Stimulated activated naive CD8-positive, alpha-beta T cell treated with anti-CD3 and anti-CD28 coated beads, Interleukin-15, Interleukin-2, amounts not matched to agents 100 ng/mL and 50 ng/mL, for 24 hours (primary cell): ENCODE measurements around the gene BAHCC1.
"Not testable (repeated sequence)": the region's sequence is repeated elsewhere in the genome, so short reads cannot be mapped to it uniquely, and the experiment has no call there.

ENCODE experiments used
- H3K27ac Mint-ChIP-seq: one replicate; pipeline ENCODE4 v1.8.0; 2021; ENCODE audit warnings: mild to moderate bottlenecking, mixed read lengths
- H3K27me3 Mint-ChIP-seq: one replicate; pipeline ENCODE4 v1.8.0; 2021; ENCODE audit warnings: mixed read lengths
- H3K36me3 Mint-ChIP-seq: one replicate; pipeline ENCODE4 v1.8.0; 2021; ENCODE audit warnings: low read depth, mixed read lengths
- H3K4me1 Mint-ChIP-seq: one replicate; pipeline ENCODE4 v1.8.0; 2021; ENCODE audit warnings: low read depth, mixed read lengths
- H3K4me3 Mint-ChIP-seq: one replicate; pipeline ENCODE4 v1.8.0; 2021; ENCODE audit warnings: mild to moderate bottlenecking, mixed read lengths
- H3K9me3 Mint-ChIP-seq: one replicate; pipeline ENCODE4 v1.8.0; 2021; ENCODE audit warnings: mixed read lengths

BAHCC1 gene

DNA sequence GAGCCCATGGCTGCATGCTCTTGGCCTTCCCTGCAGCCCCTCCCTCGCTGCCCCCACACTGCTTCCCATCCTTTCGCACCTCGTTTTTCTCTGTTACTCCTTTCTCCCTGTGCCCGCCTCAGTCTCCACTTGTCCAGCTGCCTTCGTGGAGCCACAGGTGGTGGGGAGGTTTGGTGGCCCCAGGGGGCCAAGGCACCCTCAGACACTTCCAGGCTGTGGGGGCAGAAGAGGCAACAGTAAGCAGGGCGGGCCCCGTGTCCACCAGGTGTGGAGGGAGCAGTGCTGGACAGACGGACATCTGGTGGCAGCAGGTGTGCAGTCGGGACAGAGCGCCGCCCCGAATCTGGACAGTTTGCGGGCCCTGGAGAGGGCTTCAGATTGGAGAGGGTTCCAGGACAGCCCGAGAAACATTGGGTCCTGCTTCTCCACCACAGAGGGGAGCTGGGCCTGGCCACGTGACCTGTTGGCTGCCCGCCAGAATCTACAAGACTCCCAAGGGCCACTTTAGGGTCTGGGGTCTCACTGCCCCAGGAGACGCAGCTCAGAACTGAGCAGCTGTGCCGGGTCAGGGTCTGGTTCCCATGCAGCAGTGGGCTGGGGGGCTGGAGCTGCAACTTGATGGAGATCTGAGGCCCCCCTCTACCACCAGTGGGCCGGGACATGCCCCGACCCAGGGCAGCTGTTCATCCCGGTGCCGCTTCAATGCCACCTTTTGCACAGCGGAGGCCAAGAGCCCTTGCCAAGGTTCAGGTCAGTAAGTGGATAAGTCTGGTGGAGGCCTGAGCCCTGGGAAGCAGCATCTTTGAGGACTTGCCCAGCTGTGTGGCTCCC lies 22.8 kb downstream of the BAHCC1 start:
- H3K27ac Mint-ChIP-seq = no peak overlapping the region
- H3K9me3 Mint-ChIP-seq = no peaks in the 10 kb centered on the region
- H3K36me3 Mint-ChIP-seq = no peaks in the 10 kb centered on the region
- H3K4me1 Mint-ChIP-seq = peaks cover 4% of the 10 kb centered on the region
- no peak overlapping the region for H3K4me3 Mint-ChIP-seq
- no peaks in the 10 kb centered on the region for H3K27me3 Mint-ChIP-seq

GRCh38 chr17:81418710-81419318 lies 23.6 kb downstream of the BAHCC1 start:
- H3K4me1 Mint-ChIP-seq = no peaks in the 10 kb centered on the region
- H3K9me3 Mint-ChIP-seq = no peaks in the 10 kb centered on the region
- no peak overlapping the region for H3K4me3 Mint-ChIP-seq
- H3K27me3 Mint-ChIP-seq = no peaks in the 10 kb centered on the region
- H3K36me3 Mint-ChIP-seq = no peaks in the 10 kb centered on the region
- no peak overlapping the region for H3K27ac Mint-ChIP-seq

GRCh38 chr17:81419319-81419885 lies 24.1 kb downstream of the BAHCC1 start:
- H3K27me3 Mint-ChIP-seq = no peaks in the 10 kb centered on the region
- no peaks in the 10 kb centered on the region for H3K36me3 Mint-ChIP-seq
- H3K4me3 Mint-ChIP-seq = no peak overlapping the region
- no peaks in the 10 kb centered on the region for H3K9me3 Mint-ChIP-seq
- no peak overlapping the region for H3K27ac Mint-ChIP-seq
- no peaks in the 10 kb centered on the region for H3K4me1 Mint-ChIP-seq

DNA sequence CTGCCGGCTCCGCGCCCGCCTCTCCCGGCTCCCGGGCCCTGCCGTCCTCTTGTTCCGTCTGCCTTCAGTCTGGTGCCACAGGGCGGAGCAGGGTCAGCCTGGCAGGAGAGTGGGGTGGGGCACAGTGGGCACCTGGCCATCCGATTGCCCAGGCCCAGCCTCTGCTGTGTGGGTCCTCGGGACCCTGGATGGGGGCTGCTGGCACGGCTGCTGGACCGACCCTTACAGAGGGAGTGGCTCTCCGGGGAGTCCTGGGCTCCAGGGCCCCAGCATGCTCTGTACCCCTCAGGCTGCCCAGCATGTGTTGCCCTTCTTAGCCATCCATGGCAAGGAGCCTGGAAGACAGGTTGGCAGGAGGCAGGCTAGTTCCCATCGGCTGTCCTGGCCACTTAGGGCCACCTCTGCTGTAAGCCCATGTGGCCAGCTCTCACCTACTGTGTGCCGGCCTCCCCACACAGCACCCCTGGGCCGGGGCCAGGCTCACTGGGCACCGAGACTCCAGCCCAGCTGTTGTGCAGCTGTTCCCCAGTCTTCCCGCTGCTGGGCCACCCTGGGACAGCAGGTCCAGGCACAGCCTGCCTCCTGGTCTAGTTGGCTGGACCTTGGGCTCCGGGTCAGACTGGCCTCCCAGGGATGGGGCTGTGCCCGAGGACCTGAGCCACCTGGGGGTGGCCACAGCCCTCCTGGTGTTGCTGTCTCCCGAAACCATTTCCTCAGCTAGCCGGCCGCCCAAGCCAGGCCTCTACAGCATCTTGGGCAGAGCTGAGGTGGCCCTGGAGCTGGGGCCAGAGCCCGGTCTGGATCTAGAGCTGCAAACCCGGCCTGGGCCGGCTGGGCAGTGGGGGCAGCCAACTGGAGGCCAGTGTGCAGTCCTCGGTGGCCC lies 24.9 kb downstream of the BAHCC1 start:
- no peaks in the 10 kb centered on the region for H3K9me3 Mint-ChIP-seq
- no peak overlapping the region for H3K27ac Mint-ChIP-seq
- H3K4me1 Mint-ChIP-seq = no peaks in the 10 kb centered on the region
- H3K27me3 Mint-ChIP-seq = no peaks in the 10 kb centered on the region
- no peak overlapping the region for H3K4me3 Mint-ChIP-seq
- H3K36me3 Mint-ChIP-seq = no peaks in the 10 kb centered on the region

- no peak overlapping the region for H3K27ac Mint-ChIP-seq
- no peaks in the 10 kb centered on the region for H3K36me3 Mint-ChIP-seq
- H3K9me3 Mint-ChIP-seq = no peaks in the 10 kb centered on the region
- H3K27me3 Mint-ChIP-seq = no peaks in the 10 kb centered on the region
- H3K4me3 Mint-ChIP-seq = no peak overlapping the region
- no peaks in the 10 kb centered on the region for H3K4me1 Mint-ChIP-seq
Measured at GRCh38 chr17:81420769-81421462, 25.7 kb downstream of the BAHCC1 start.

DNA sequence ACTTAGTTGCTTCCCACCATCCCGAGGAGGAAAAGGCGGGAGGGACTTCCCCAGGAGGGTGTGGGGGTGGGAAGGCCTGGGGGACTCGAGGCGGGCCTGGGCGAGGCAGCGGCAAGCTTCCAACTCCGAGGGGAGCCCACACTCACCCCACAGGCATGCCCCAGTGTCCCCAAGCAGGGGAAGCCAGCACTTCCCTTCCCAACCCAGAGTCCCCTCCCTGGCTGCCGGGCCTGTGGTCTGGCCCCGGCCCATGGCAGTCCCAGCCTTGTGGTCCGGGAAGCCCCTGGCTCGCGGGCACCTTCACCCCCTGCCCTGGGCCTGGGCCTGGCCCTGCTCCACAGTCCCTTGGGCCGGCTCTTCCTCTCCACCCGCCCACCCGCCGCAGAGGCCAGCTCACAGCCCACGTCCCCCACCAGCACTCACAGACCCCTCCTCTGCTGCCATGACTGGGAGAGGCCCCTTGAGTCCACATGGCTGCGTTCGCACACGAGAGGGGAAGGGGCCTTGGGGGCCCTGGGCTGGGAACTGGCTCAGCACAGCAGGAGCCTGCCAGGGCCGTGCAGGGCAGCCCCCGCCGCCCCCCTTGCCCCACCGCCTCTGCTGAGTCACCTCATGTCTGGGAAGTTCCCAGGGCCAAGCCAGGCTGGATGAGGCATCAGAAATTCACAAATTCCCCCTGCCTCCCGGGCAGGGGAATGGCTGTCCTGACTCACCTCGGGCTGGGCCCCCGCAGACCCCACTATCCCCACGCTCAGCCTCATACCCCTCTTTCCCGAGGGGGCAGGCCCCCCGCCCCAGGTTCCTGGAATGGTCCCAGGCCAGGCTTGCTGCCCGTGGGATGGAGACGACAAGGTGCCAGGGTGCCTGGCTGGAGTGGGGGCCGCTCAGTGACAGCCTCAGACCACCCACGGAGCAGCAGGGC lies 27.8 kb downstream of the BAHCC1 start:
- Mint-ChIP-seq H3K36me3 (no peaks in the 10 kb centered on the region), H3K27ac (no peak overlapping the region), H3K9me3 (no peaks in the 10 kb centered on the region), H3K4me1 (peaks cover 4% of the 10 kb centered on the region), H3K4me3 (no peak overlapping the region), H3K27me3 (peaks cover 4% of the 10 kb centered on the region)

- H3K4me1 Mint-ChIP-seq = peaks cover 4% of the 10 kb centered on the region
- H3K36me3 Mint-ChIP-seq = no peaks in the 10 kb centered on the region
- no peak overlapping the region for H3K4me3 Mint-ChIP-seq
- no peaks in the 10 kb centered on the region for H3K9me3 Mint-ChIP-seq
- peaks cover 6% of the 10 kb centered on the region for H3K27me3 Mint-ChIP-seq
- no peak overlapping the region for H3K27ac Mint-ChIP-seq
Measured at GRCh38 chr17:81423698-81424071, 28.4 kb downstream of the BAHCC1 start.

DNA sequence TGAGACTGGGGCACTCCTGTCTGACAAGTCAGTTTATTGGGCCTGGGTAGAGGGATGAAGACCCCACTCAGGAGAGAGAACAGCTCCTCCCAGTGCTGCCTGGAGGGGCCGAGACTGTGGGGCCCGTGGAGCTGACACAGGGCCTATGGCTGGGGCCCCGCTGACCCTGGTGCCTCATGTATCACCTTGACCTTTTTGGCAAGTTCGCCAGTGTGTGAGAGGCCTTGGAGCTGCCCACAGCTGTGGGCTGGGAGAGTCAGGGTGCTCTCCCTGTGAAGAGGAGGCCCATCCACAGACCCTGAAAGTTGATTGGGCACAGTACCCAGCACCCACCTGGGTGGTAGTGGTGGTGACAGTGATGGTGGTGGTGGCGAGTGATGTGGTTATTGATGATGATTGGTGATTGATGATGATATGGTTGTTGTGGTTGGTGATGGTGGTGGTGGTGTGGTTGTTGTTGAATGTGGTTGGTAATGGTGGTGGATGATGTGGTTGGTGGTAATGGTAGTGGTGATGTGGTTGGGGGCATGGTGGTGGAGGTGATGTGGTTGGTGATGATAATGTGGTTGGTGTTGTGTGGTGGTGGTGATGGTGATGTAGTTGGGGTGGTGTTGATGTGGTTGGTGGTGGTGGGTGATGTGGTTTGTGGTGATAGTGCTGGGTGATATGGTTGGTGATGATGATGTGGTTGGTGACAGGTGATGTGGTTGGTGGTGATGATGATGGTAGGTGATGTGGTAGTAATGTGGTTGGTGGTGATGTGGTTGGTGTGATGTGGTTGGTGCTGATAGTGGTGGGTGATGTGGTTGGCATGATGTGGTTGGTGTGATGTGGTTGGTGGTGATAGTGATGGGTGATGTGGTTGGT lies 29.1 kb downstream of the BAHCC1 start:
- H3K27ac Mint-ChIP-seq = no peak overlapping the region
- peaks cover 4% of the 10 kb centered on the region for H3K4me1 Mint-ChIP-seq
- H3K4me3 Mint-ChIP-seq = no peak overlapping the region
- no peaks in the 10 kb centered on the region for H3K9me3 Mint-ChIP-seq
- H3K36me3 Mint-ChIP-seq = no peaks in the 10 kb centered on the region
- H3K27me3 Mint-ChIP-seq = peaks cover 8% of the 10 kb centered on the region

- not testable (repeated sequence) for H3K4me1 Mint-ChIP-seq, H3K9me3 Mint-ChIP-seq, H3K27me3 Mint-ChIP-seq, H3K4me3 Mint-ChIP-seq, H3K36me3 Mint-ChIP-seq, H3K27ac Mint-ChIP-seq
Measured at GRCh38 chr17:81425041-81425440, 29.8 kb downstream of the BAHCC1 start.

GRCh38 chr17:81425716-81426392 lies 30.6 kb downstream of the BAHCC1 start:
- not testable (repeated sequence) for H3K4me1 Mint-ChIP-seq, H3K36me3 Mint-ChIP-seq, H3K27ac Mint-ChIP-seq, H3K4me3 Mint-ChIP-seq, H3K9me3 Mint-ChIP-seq
- H3K27me3 Mint-ChIP-seq = peaks cover 11% of the 10 kb centered on the region

DNA sequence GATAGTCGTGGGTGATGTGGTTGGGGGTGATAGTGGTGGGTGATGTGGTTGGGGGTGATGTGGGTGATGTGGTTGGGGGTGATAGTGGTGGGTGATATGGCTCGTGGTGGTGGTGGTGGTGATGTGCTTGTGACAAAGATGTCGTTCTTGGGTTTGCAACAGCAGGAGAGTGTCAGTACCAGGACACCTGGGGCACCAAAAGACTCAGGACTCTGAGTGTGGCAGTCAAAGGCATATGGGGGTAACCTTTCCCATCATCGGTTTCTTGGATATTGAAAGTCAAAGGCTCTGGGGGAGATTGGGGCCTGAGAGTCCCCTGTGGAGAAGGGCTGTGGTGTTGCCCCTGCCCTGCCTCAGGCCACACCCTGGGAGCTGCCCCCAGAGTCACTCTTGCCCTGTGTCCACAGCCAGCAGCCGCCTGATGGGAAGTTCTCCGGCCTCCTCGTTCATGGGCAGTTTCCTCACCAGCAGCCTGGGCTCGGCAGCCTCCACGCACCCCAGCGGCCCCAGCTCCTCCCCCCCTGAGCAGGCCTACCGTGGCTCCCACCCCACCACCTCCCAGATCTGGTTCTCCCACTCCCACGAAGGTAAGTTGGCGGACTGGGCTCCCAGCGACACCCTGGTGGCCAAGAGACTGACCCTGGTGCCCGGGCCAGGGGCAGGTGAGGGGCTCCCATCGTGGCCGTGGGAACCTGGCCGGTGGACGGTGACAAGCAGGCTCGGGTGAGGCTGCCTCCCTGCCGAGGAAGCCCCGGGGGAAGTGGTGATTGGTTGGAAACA lies 31.3 kb downstream of the BAHCC1 start:
- H3K4me1 Mint-ChIP-seq = peaks cover 4% of the 10 kb centered on the region
- H3K27me3 Mint-ChIP-seq = peaks cover 11% of the 10 kb centered on the region
- no peak overlapping the region for H3K27ac Mint-ChIP-seq
- H3K9me3 Mint-ChIP-seq = no peaks in the 10 kb centered on the region
- no peaks in the 10 kb centered on the region for H3K36me3 Mint-ChIP-seq
- no peak overlapping the region for H3K4me3 Mint-ChIP-seq
